ENCODE measurements around the gene MAP7D2.

Gene MAP7D2

DNA sequence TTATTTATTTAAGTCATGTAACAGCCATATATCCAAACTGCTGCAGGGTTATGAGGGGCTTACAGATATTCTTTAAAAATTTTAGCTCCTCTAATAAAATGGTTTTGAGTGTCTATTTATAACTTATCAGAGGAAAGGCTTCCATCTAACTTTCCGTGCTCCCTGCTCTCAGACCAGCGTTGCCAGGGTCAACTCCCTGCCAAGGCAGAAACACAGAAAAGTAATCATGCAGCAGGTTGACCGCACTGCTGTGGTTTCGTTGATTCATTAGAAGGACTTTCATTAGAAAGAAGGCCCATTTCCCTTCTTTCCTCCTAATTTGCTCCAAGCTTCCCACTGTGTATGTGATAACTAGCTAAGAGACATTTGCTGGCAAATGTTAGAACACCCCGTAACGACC, 159.8 kb downstream of the MAP7D2 start:
- ATAC-seq (ENCODE audit: low read depth) (no peak), DNase-seq (ENCODE audit: low spot score in 2 of 2) (no peak)
- no peak overlapping the region for H3K4me3 Mint-ChIP-seq
- no peaks in the 10 kb centered on the region for H3K27me3 Mint-ChIP-seq
- peaks cover 2% of the 10 kb centered on the region for H3K4me1 Mint-ChIP-seq
- H3K9me3 Mint-ChIP-seq, result no peaks in the 10 kb centered on the region
- no peak overlapping the region for H3K27ac Mint-ChIP-seq
- peaks cover 3% of the 10 kb centered on the region for H3K36me3 Mint-ChIP-seq
